NCI-H2227 treated with DMSO at 0.1 percent for 48 hours (cell line): ENCODE data around the gene ZP1.

ENCODE experiments used
- DNase-seq: peaks from one replicate; lab custom pipeline; 2025; lab: John Stamatoyannopoulos, UW

ZP1 gene

DNA sequence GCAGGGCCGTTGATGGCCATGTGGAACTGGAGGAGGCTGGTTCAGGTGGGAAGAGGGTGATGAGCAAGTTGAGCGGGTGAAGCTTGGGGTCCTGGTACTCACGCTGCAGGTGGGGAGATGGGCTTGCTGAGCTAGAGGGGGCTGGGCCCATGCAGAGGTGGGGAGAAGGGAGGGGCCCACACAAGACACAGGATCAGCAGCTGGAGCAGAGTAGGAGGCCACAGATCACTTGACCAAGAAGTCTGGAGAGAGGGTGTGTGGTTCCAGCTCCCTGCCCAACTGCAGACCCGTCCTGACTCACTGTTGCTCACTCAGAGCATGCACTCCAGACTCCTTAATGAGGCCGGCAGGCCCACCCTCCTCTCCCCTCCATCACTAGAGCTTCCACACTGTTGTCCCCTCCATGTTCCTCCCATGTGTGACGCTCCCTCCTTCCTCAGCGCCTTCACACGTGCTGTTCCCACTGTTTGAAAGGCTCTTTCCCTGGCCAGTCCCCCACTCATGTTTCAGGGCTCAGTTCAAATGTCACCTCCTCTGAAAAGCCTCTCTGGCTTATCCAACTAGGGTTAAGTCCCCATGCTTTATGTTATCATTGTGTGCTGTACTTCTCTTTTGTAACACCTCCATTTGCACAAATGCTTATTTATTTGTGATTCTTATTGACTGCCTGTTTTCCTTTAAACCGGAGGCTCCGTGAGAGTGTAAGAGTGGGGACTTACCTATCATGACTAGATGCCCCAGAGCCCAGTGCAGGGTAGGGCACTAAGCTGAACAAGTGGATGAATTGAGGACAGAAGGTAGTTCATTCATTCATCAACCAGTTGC lies 23.1 kb upstream of the ZP1 start:
- no peak for DNase-seq

DNA sequence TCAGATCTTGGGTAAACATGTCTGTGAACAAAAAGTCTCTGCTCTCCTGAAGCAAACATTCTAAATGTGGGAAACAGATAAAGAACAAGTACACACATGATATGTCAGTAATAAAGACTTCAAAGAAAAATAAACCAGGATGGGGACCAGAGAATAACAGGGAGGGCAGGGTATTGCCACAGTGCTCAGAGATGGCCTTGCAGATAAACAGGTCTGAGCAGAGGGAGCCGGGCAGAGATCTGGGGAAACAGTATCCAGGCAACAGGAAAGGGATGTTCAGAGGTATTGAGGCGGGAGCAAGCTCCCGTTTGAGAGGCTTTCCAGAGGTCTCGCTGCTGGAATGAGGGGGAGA lies 22.5 kb upstream of the ZP1 start:
- no peak for DNase-seq

DNA sequence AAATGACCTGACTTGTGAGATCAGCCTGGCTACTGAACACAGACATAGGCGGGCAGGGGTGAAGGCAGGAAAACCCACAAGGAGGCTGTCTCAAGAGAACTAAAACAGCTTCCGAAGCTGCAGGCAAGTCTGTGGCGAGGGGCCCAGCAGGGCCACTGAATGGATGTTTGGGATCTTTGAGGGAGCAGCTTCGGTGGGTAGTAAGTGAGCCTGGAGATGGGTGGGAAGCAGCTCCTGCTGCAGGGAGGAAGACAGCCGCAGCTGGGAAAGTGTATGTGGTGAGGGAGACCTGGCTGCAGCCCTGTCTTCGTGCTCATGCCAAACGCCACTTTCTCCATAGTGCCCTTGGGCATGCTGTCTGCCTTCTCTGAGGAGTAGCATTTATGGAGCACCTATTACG lies 22.0 kb upstream of the ZP1 start:
- DNase-seq: no peak

GRCh38 chr11:60847281-60847680 lies 20.1 kb upstream of the ZP1 start:
- no peak for DNase-seq

- no peak for DNase-seq
These were observed 19.4 kb upstream of the ZP1 start for GRCh38 chr11:60847896-60848295.

DNA sequence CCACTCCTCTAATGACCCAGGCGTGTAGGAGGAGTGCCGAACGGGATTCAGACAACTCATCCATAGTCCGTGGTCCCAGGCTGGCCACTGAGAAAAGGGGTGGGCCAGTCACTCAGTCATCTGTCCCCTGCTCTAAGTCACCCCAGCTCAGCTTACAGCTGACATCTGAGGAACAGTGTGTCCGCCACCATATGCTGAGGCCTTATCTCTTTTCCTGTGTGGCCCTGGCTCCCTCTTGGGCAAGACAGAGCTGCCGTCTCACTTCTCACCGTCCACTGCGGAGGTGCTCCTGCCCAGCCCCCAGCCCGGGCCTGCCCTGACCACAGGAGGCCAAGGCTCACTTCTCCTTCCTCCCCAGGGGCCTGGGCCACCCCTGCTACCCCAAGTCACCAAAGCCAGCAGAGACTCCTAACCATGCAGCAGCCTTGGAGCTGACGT lies 18.6 kb upstream of the ZP1 start:
- DNase-seq: no peak

- DNase-seq: no peak
These were observed 17.5 kb upstream of the ZP1 start for GRCh38 chr11:60849641-60850520.

- DNase-seq: no peak
These were observed 15.8 kb upstream of the ZP1 start for GRCh38 chr11:60851327-60852104.

- DNase-seq: no peak
These were observed 15.0 kb upstream of the ZP1 start for GRCh38 chr11:60852117-60852981.

- DNase-seq: no peak
These were observed 14.1 kb upstream of the ZP1 start for GRCh38 chr11:60852982-60853950.

DNA sequence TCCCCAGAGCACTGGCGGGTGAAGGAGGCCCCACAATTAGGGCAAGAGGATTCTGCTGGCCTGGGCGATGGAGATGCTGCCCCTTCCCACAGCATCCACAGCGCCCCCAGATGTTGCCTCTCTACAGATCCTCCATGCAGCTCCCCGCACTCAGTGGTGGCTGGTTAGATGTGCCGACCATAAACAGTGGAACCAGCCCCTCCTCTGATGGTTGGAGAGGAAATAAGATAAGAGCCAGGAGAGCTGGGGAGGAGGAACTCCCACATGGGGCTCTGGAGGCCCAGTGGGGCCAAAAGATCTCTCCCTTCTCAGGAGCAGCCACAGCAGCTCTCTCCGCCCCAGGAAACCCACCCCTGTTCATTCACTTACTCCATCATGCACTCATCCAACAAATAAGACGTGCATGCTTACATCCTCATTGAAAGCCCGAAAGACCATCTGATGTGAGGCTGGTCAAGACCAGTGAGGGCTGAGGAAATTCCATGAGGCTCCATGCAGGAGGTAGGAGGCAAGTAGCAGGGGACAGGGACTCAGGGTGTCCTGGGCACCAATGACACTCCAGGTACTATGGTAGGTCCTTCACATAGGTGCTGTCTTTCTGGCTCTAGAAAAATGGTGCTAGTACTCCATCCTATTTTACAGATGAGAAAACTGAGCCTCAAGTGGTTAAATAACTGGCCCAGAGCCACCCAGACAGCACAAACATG lies 13.0 kb upstream of the ZP1 start:
- no peak for DNase-seq

DNA sequence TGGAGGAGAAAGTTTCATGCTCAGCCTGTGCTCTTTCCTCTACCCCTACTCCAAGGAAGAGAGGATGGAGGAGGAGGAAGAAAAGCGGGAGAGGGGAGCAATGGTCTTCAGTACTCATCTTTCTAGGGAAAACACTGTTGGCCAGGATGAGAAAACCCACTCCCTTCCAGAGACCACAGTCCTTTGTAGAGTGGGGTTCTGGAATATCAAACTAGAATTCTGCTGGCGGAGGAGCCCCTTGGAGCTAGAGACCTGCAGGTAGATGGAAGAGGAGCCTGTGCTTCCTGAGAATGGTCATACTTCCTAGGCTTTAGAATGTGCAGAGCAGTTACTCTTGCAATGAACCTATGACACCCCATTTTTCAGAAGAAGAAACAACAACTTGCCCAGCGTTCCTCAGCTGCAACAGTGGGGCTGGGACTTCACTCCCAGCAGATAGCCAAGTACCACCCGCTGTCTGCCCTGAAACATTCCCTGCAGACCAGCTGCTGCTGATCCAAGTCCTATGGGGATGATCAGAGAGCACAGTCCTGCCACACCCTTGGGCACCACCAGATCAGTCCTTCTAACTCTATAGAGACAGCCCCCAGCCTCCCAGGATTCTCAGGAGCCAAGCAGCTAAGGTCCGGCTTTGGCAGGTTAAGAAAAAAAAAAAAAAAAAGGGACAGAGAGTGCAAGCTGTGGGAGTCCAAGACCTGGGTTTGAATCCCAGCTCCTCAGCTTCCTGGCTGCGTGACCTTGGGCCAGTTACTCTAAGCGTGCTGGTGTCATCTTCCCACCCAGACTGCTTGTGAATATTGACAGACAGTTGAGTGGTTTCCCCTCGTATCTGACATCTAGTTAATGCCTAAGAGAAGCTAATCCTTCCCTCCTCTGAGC lies 12.3 kb upstream of the ZP1 start:
- DNase-seq: no peak

GRCh38 chr11:60855726-60856633 lies 11.4 kb upstream of the ZP1 start, which contains the start of gene PTGDR2:
Gene PTGDR2, minus strand, starts transcription at chr11:60855950. Its CDS starts 2,228 bp downstream, at chr11:60853722.
- DNase-seq: no peak

- no peak for DNase-seq
These were observed 9.7 kb upstream of the ZP1 start for GRCh38 chr11:60857378-60858232.

- DNase-seq: no peak
These were observed 9.1 kb upstream of the ZP1 start for GRCh38 chr11:60858236-60858635.

DNA sequence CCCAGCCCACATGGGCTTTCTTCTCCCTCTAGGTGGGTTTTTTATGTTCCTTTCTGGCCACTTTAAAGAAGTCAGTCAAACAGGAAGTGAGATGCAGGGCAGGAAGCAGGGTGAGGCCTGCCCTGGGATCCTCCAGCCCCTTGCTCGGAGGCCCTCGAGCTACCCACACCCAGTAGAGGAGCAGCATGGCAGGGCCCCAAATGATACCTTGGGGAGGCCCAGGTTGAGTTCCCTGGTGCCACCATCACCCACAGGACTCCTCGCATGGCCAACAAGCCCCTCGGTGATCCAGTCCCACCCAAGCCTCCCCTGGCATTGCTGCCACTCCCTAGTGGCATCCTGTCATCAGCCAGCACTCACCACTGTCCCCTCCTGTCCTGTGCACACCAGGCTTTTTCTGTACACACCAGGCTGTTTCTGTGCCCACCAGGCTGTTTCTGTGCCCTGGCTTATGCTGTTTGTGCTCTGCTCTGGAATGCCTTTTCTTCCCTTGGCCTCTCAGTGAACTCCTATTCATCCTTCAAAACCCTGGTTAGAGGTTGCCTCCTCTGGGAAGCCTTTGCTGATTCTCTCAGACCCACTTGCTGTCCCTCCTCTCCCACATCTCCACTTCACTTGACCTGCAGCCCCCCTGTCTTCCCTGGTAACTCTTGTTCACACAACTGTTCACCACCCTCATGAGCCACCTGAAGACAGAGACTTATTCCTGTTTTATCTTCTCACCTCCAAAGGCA lies 8.4 kb upstream of the ZP1 start:
- no peak for DNase-seq
